Measurements from ENCODE around the gene NOTCH3.

DNA sequence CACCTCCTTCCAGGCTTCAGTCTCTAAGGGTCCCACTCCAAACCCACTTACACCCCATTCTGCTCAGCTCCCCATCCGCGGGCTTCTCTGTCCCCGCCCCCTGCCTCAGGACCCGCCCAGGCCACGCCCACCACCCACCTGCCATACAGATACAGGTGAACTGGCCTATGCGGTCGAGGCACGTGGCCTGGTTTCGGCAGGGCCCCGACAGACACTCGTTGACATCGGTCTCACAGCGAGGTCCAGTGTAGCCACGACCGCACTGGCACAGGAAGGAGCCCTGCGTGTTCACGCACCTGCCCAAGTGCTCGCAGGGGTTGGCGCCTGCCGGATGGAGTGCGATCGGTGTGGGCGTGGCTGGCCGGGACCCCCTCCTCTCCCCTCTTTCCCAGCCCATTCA lies 11.9 kb downstream of the NOTCH3 start:
- TF ChIP-seq FOXJ3 (CRISPR knock-in tag; IDR thresholded peaks at IDR 0.05; ENCODE audit: borderline replicate concordance) (no peak), ZNF219 (CRISPR knock-in tag; IDR thresholded peaks at IDR 0.05; ENCODE audit: borderline replicate concordance) (no peak), ATF1 (CRISPR knock-in tag; IDR thresholded peaks at IDR 0.05) (no peak), IRF2 (CRISPR knock-in tag; IDR thresholded peaks at IDR 0.05; ENCODE audit: borderline replicate concordance, low read depth) (no peak)
- TF ChIP-seq, protein P1, sequence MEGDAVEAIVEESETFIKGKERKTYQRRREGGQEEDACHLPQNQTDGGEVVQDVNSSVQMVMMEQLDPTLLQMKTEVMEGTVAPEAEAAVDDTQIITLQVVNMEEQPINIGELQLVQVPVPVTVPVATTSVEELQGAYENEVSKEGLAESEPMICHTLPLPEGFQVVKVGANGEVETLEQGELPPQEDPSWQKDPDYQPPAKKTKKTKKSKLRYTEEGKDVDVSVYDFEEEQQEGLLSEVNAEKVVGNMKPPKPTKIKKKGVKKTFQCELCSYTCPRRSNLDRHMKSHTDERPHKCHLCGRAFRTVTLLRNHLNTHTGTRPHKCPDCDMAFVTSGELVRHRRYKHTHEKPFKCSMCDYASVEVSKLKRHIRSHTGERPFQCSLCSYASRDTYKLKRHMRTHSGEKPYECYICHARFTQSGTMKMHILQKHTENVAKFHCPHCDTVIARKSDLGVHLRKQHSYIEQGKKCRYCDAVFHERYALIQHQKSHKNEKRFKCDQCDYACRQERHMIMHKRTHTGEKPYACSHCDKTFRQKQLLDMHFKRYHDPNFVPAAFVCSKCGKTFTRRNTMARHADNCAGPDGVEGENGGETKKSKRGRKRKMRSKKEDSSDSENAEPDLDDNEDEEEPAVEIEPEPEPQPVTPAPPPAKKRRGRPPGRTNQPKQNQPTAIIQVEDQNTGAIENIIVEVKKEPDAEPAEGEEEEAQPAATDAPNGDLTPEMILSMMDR (IDR thresholded peaks at IDR 0.05): no peak
- TF ChIP-seq, protein P2, sequence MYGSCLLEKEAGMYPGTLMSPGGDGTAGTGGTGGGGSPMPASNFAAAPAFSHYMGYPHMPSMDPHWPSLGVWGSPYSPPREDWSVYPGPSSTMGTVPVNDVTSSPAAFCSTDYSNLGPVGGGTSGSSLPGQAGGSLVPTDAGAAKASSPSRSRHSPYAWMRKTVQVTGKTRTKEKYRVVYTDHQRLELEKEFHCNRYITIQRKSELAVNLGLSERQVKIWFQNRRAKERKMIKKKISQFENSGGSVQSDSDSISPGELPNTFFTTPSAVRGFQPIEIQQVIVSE (CRISPR knock-in tag; IDR thresholded peaks at IDR 0.05; ENCODE audit: borderline replicate concordance): no peak
- TF ChIP-seq, protein P3, sequence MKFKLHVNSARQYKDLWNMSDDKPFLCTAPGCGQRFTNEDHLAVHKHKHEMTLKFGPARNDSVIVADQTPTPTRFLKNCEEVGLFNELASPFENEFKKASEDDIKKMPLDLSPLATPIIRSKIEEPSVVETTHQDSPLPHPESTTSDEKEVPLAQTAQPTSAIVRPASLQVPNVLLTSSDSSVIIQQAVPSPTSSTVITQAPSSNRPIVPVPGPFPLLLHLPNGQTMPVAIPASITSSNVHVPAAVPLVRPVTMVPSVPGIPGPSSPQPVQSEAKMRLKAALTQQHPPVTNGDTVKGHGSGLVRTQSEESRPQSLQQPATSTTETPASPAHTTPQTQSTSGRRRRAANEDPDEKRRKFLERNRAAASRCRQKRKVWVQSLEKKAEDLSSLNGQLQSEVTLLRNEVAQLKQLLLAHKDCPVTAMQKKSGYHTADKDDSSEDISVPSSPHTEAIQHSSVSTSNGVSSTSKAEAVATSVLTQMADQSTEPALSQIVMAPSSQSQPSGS (CRISPR knock-in tag; IDR thresholded peaks at IDR 0.05; ENCODE audit: borderline replicate concordance, low read depth): no peak
- TF ChIP-seq, protein P4, sequence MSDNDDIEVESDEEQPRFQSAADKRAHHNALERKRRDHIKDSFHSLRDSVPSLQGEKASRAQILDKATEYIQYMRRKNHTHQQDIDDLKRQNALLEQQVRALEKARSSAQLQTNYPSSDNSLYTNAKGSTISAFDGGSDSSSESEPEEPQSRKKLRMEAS (CRISPR knock-in tag; IDR thresholded peaks at IDR 0.05): no peak
- TF ChIP-seq, protein P5, sequence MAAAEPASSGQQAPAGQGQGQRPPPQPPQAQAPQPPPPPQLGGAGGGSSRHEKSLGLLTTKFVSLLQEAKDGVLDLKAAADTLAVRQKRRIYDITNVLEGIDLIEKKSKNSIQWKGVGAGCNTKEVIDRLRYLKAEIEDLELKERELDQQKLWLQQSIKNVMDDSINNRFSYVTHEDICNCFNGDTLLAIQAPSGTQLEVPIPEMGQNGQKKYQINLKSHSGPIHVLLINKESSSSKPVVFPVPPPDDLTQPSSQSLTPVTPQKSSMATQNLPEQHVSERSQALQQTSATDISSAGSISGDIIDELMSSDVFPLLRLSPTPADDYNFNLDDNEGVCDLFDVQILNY (CRISPR knock-in tag; IDR thresholded peaks at IDR 0.05): no peak

Measured in WTC11 (cell line).